Inflammatory macrophage treated with lipopolysaccharide for 1 hour (primary cell): ENCODE data around the gene FGF12.

Source experiments
- DNase-seq, 2 donors: peaks; one replicate each; pipeline ENCODE4 v3.0.0-alpha.2; 2020 to 2022

FGF12 gene

DNA sequence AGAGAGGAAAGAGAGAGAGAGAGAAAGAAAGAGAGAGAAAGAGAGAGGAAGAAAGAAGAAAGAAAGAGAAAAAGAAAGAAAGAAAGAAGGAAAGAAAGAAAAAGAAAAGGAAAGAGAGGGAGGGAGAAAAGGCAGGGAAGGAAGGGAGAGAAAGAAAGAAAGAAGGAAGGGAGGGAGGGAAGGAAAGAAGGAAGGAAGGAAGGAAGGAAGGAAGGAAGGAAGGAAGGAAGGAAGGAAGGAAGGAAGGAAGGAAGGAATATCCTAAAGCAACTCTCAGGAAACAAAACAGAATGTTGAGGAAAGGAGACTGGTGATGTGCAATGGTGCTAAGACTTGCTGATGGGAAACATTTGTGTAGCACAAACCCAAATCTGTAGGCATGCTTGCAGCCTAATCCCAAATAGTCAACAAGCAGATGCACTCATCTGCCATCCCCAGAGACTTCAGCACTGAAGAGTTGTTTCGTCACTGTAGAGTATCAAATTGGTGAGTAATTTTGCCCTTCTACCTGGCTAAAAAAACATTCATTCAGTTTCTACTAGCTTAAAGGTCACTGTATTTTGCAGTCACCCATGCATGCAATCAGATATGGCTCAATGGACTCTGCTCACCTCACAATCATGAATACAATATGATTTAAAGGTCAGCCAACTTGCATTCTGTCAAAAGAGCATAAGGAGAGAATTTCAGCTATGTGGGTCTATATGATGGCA lies 480.3 kb downstream of the FGF12 start:
- no peak for DNase-seq

DNA sequence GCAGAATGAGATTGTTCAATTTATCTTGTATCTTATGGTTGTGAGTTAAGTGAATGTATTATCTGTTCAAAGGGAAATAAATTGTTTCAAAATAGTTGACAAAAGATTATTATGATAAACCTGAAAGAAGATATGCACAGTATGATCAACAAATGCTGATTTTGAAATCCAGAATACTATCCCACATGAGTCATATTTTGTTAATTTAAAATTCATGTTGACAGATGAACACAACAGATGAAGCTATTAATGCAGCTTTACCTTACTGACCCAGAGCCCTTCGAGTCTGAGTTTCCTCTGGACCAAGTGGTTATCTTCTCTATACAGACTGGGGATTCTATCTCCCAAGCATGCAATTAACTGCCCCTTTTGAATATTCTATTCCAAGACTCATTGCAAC lies 482.8 kb downstream of the FGF12 start:
- no peak for DNase-seq

DNA sequence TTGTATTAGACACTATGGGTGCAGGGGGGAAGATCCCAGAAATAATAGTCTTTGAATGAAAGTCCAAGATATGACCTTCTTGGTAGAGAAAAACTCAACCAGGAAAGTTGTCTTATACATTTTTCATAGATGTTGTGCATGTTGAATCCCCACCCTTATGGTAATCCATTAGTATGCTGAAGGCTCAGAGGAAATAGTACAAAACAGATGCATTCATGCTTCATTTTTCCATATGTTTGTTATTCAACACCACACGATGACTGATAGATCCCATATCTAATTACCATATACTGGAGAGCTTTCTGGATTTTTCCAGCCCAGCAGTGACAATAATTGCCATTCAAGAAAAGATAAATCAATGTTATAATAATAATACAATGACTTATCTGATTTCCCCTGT lies 487.4 kb downstream of the FGF12 start:
- no peak for DNase-seq

DNA sequence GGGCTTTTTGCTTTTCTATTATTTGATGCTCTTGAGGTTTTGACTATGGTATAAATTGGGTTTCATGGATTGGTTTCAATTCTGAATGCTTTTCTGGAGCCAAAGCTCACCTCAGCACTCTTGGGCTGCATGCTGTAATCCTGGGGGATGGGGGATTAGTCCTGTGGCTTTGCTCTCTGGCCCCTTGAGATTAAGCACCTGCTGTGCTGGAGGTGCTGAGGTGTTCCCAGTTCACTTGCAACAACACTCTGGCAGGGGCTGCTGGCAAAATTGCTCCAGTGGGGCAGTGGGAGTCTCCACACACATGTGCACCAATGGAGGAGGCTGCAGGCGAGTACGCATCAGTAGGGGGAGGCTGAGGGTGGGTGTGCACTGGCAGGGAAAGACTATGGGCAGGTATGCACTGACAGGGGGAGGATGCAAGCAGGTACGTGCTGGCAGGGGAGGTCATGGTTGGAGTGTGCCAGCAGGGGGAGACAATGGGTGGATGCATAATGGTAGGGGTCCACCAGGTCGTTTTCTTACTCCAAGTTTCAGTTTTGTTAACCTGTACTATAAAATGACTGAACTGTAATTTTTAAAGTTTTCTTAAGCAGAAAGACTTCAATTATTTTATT lies 489.2 kb downstream of the FGF12 start:
- DNase-seq, result no peak

DNA sequence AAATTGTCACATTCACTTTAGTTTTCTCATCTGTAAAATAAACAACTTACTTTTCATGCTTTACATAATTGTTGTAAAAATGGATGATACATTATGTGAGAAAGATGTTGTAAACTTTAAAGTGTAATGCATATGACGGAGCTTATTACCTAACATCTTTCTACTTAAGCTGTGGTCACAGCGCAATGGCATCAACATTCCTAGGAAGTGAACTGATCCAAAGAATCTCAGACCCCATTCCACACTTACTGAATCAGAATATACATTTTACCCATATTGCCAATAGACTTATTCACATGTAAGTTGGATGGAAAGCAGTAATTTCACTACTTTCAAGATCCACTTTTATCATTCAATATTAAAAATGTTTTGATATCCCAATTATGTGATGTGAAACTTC lies 497.5 kb downstream of the FGF12 start:
- DNase-seq, result no peak

DNA sequence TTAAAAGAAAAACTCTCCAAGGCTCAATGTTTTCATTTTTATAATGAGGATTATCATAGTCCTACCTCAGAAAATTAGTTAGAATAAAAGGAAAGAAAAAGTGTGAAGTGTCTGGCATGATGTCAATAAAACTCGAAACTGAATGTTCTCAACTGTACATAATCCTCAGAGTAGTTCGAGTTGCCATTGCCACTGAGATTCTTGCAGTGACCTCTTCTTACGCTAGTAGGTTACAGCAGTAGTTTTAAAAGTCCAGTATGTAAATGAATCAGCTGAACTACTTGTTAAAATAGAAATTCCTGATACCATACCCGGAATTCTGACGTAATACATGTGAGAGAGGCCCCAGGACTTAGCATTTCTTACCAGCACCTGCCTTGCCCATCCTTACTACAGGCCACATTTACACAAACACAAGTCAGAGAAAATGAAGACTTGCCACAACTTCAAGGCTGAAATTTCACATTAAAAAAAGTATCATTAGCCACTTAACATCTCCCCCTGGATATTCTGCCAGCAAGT lies 502.6 kb downstream of the FGF12 start:
- DNase-seq, result no peak

DNA sequence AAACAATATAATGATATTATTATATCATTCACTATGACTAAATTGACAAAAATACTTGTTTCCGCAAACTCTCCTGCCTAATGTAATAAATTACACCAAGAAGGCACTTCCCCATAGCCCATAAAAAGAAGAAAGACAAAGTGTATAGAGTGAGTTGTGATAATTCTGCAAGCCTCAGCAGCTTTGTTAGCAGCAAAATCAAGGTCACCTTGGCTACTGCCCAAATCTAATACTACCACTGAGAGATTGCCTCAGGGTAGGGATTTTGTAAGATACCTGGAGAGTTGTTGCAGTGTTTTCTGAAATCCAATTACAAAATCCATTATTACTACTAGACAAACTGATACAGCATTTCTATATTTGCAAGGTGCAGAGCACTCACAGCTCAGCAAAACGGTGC lies 503.5 kb downstream of the FGF12 start:
- no peak for DNase-seq

DNA sequence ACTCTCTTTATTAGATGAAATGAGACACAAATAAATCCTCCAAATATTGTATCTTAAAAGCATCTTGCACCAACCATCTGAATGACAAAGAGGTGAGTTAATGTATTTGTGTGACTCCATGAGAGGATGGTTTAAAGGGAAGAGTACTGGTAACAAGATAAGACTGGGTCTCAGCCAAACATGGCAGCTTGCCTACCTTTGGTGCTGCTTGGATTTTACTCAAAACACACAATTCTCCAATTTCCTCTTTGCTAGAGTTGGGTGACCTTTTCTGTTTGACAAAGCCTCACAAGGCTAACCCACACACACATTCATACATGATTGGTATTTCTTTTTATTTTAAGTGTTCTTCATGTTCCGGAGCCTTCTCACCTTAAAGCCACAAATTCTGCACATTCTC lies 506.4 kb downstream of the FGF12 start:
- DNase-seq, result no peak

DNA sequence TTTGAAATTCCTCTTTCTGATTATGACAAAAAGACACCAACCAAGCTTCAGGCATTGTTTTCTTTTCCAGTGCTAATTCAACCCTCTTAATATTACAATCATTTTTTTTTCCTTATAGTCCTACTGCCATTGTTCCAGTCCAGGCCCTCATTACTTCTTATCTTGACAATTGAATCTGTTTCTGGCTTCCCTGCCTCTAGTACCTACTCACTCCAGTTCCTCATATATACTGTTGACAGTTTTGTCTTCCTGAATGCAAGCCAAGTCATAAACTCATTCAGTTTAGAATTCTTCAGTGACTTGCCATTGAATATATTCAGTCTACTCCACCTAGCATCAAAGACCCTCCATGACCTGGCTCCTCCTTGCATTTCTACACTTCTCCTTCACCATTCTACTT lies 507.4 kb downstream of the FGF12 start:
- no peak for DNase-seq

DNA sequence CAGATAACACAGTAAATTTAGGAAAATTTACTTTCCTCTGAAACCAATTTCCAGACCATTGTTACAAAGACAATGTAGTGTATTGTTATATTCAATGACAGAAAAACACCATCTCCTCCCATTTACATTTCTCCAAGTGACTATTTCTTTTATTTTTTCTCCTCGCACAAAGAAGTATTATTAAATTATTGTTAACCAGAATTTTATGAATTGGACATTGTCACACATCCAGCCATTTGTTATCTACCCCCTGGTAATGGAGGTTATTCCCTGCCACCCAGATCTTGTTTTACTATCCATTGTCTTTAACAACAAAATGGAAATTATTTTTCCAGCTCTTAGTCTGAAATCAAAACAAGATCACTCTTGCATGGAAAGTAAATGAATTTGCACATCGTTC lies 511.3 kb downstream of the FGF12 start:
- no peak for DNase-seq

DNA sequence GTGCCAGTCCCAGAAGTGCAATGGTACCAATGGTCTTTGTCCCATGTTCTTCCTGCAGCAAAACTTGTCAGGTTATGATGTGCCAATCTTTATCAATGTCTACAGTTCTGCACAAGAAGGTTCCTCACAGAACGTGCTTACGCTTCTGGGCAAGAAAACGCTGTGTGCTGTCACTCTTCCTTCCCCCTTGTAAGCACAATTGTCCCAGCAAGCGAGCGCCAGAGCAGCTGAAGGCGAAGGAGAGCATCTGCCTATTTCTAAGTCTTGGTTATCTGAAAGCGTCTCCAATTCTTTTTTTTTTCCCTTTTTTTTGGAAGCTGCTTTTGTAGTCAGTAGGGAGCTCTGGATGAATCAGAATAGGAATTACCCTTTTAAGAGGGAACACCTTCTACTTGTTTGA lies 514.4 kb downstream of the FGF12 start:
- no peak for DNase-seq

DNA sequence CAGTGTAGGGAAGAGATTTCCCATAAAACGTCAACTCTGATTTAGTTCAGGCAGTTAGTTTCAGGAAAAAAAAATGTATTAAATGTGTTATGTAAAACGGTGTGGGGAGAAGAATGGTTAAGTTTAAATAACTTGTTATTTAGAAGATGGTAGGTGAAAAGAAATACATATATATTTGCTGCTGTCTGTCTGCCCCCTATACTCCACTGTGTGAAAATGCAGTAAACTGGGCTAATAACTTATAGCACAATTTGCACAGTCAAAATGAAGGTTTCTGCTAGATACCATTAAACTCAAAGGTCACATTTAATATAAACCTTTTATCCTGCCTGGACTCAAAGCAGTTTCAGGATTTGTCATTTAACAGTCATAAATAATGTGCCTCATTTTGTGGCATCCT lies 515.0 kb downstream of the FGF12 start:
- no peak for DNase-seq

DNA sequence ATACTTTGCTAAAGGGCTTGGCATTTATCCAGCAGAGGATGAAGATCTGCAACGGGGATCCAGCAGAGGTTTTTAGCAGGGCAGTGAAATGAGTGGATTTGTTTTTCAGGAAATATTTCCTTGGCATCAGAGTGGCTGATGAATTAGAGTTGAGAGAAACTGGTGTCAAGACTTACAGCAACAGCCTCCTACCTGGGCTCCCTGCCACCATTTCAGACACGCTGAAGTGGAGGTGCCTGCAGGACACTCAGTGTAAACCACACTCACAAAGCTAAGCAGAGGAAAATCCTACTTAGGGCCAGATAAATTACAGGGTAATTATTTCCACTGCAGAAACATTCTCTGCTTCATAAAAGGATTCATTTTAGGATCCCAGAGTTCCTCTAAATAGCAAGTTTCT lies 519.7 kb downstream of the FGF12 start:
- DNase-seq, result no peak

DNA sequence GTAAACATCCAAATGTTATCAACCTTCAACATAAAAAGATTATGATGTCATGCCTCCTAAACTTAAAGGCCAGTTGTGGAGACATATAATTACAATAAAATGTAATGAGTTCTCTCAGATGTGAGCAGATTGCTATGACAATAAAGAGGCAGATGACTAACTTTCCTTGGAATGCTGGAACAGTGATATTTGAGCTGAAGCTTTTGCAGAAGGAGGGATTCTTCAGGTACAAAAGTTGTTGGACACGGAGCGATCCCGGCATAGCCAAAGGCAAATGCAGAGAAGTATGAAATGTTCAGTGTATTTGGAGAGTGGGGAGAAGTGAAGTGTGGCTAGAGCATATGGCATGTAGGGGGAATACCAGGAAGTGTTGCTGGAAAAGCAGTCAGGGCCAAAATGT lies 520.1 kb downstream of the FGF12 start:
- DNase-seq, result no peak

DNA sequence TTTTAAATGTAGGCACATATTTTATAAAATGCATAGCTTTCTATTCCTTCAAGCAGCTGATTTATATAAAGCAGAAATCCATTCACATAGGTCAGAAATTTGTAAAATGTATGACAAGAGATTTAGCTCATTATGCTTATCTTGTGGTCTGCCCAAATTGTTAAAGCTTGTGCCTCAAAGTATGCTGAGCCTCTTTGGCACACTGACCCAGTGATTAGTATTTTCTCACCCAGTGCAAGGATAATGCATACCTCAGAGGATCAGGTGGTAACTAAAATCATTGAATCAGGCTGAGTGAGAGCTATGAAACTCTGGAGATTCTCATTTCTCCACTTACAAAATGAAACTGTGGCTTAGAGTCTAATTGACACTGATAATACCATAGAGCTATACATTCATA lies 533.3 kb downstream of the FGF12 start:
- DNase-seq, result no peak

DNA sequence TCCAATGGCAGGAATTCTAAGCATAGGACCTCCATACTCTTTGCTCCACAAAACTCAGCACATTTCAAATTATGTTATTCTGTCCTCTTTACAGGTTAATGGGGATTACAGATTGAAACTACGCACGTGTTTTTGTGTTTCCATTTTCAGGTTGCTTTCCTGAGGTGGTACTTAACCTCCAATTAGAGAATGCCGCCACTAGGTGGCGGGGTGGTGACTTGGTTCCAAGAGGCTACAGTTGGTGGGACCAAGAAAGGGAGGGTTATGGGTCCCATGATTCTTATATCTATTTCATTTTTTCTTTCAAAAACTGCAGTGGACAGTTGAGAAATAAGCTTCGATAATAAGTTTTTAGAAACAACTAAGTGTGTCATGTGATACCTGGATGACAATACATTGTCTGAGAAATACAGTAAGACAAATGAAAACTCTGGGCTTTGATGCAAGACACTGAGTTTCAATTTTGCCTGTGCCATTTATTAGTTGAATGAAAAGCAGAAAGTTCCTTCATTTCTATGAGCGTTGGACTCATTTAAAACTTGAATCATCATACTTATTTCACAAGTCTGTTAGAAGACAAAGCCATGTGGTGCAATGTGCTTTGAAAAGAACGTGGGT lies 539.0 kb downstream of the FGF12 start:
- peak; percentile 12 to 66 for DNase-seq

DNA sequence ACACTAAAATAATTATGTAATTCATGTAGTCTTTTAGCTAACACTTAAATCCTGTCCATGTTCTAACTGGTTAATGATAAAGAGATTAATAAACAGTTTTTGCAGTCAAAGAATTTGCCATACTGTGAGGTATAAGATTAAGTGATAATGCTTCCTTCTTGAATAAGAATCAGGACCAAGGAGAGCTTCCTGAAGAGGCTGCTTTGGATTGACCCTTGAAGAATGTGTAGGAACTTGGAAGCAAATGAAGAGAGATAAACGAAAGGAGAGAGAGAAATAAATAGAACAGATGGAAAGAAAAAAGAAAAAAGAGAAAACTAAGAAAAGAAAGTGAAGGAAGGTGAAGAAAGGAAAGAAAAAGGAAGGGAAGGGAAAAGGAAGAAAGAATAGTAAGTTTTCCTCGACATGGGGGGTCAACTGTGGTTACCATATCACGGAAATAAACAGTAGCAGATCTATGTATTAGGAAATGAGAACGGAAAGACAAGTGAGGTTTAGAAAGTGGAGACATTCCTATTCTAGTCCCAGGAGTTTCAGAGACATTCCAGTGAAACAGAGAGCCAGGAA lies 539.8 kb downstream of the FGF12 start:
- DNase-seq, result no peak

DNA sequence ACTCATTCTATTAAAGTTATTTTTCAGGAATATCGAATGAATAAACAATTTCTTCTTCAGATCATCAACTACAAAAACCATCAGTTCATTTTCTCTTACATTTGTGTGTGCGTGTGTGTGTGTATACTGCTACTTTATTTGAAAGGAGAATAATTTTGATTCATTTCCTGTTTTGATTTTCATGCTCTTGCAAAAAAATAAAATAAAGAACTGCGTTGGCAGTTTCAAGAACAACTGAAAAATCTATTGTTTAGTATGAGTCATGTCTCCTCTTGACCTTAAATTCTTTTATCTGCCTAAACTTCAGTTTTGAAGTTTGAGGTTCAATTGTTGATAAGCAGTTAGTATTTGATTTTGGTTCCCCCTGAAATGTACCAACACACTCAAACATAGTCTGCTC lies 540.8 kb downstream of the FGF12 start:
- DNase-seq, result no peak

DNA sequence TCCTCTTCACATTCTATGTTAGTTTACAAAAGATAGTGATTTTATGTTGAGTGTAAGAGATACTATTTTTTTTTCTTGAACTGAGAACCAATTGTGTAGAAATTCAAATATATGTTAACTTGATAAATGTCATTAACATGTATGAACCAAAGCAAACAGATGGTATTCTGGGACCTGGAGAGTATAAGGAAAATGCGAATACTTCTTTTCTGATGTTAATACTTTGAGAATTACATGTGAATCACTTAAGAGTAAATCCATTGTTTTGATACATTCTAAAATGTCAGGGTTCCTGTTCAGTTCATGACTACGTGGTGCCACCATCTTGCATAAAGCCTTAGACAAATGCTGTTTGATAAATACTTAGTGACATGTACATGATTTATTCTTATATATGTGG lies 541.3 kb downstream of the FGF12 start:
- DNase-seq, result no peak

DNA sequence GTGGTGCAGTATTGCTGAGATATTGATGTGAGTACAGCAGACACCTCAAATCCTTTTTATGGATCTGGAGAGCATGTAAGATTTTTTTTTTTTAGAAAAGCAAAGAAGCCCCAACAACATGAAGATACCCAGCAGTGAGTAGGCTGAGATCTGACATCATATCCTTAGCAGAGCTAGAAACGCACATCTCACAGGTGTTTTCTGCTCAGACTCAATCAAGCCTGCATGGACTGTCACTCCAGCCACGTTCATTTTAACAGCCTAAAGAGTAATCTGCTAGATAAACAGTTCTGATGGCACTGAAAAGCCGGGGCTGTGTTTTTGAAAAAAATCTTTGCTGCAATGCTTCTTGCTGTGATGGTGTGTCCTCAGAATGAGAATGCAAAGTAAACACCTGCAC lies 544.2 kb downstream of the FGF12 start:
- no peak for DNase-seq

DNA sequence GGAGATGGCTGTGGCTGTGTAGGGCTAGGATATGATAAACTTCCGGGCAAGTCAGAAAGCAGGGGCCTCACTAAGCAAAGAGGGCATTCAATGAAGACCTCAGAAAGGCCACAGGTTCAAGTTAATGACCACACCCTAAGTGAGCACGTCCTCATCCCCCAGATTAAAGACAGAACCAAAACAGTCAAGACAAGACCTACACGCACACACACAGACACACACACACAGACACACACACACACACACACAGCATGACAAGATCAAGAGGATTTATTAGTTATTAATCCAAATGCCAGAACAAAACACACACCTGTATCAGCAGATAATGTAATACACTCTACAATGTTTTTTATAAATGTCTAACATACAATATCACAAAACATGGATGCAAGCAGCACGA lies 546.2 kb downstream of the FGF12 start:
- no peak for DNase-seq

DNA sequence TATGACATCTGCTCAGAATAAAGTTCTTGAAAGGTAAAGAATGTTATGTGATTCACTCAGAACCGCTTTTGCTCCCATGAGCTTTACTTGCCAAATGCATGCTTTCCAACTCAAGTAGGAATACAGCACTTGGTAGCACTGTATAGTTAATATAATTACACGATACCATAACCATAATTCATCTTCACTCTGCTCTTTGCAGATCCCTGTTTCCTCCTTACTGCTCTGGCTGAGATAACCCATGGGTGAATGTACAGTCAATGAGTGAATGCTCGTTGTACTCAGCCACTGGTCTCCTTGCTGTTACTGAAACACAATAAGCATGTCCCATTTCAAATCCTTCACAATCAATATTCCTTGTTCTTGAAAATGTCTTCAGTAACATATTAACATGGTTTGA lies 550.0 kb downstream of the FGF12 start:
- DNase-seq, result no peak

DNA sequence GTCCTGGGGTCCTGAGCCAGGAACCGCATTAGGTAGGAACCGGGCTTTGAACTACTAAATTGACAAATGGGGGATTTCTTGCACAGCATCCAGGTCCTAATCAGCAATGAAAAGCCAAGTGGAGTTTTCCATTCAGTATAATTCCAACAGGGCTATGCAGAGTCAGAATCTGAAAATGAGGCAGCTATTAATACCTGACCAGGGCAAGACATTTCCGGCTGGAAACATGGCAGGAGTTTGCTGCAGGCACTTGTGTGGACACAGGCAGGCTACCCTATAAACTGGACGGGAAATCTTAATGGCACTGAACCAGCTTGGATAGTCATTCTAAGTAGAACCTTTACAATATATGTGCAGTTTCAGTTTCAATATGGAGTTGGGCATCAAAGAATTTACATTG lies 553.1 kb downstream of the FGF12 start:
- no peak for DNase-seq

DNA sequence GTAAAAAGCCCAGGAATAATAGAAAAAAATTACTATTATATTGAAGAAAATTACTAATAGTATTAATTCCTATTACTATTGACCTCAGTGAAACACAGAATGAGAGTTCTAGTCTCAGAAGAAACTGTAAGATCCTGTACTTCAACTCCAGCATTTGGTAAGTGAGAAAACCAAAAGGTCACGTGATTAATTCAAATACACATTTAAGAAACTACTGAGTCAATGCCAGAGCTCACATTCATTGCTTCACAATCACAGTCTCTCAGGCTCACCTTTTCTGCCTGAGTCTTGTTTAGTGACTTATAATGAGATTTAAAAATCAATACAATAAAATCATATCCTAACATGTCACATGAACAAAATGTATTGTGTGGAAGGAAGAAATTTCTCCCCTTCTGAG lies 556.1 kb downstream of the FGF12 start:
- DNase-seq, result no peak
